Measurements from ENCODE around the gene UNC5A.

The UNC5A gene

GRCh38 chr5:176776916-176777315 is 33.4 kb upstream of the UNC5A start:
- DNase-seq (ENCODE audit: insufficient read length, low spot score) (no peak), FAIRE-seq (no peak)
- no peak for TF ChIP-seq CTCF (IDR thresholded peaks at IDR 0.05; ENCODE audit: insufficient read depth, missing control alignments)

- no peak for TF ChIP-seq CTCF (IDR thresholded peaks at IDR 0.05; ENCODE audit: insufficient read depth, missing control alignments)
- FAIRE-seq (no peak), DNase-seq (ENCODE audit: insufficient read length, low spot score) (no peak)
These were observed 31.4 kb upstream of the UNC5A start for GRCh38 chr5:176778921-176779465.

GRCh38 chr5:176779537-176779936 is 30.8 kb upstream of the UNC5A start:
- no peak for TF ChIP-seq CTCF (IDR thresholded peaks at IDR 0.05; ENCODE audit: insufficient read depth, missing control alignments)
- no peak for FAIRE-seq
- no peak for DNase-seq (ENCODE audit: insufficient read length, low spot score)

- no peak for TF ChIP-seq CTCF (IDR thresholded peaks at IDR 0.05; ENCODE audit: insufficient read depth, missing control alignments)
- FAIRE-seq (no peak), DNase-seq (ENCODE audit: insufficient read length, low spot score) (no peak)
These were observed 29.9 kb upstream of the UNC5A start for GRCh38 chr5:176780176-176781053.

GRCh38 chr5:176781054-176781375 is 29.3 kb upstream of the UNC5A start:
- no peak for FAIRE-seq
- no peak for TF ChIP-seq CTCF (IDR thresholded peaks at IDR 0.05; ENCODE audit: insufficient read depth, missing control alignments)
- DNase-seq (ENCODE audit: insufficient read length, low spot score): no peak

GRCh38 chr5:176781638-176782570 is 28.5 kb upstream of the UNC5A start:
- no peak for DNase-seq (ENCODE audit: insufficient read length, low spot score)
- no peak for TF ChIP-seq CTCF (IDR thresholded peaks at IDR 0.05; ENCODE audit: insufficient read depth, missing control alignments)
- FAIRE-seq: no peak

All from D721Med (cell line).